Liver (tissue), 9 donors: ENCODE data around the gene CCDC172. TPM values are rescaled to one million over a fixed set of nuclear protein-coding genes. Genes with fewer than 3 reads are reported as not detected.

Source experiments
- DNase-seq: peaks from one replicate; pipeline ENCODE4 v3.0.0-alpha.2; 2017; ENCODE audit warnings: low spot score
- H3K27ac ChIP-seq, 2 donors: one replicate each; pipeline ENCODE4 v1.7.0; 2013; ENCODE audit warnings: inconsistent platforms in 2 of 2, low read length in 2 of 2, control low read depth in 1 of 2, low read depth in 1 of 2, mild to moderate bottlenecking in 1 of 2
- H3K27me3 ChIP-seq, 4 donors: one replicate each; pipeline versions ENCODE4 v1.6.1 to v1.7.0; 2013; ENCODE audit warnings: low read length in 3 of 4, inconsistent platforms in 1 of 4, mild to moderate bottlenecking in 1 of 4, moderate library complexity in 1 of 4; ENCODE audit not compliant: control insufficient read depth in 4 of 4, insufficient read depth in 4 of 4
- H3K36me3 ChIP-seq, 4 donors: one replicate each; pipeline versions ENCODE4 v1.6.1 to v1.7.0; 2013; ENCODE audit warnings: low read length in 3 of 4, mild to moderate bottlenecking in 3 of 4, low read depth in 1 of 4, moderate library complexity in 1 of 4; ENCODE audit not compliant: control insufficient read depth in 4 of 4, insufficient read depth in 3 of 4
- H3K4me1 ChIP-seq, 4 donors: one replicate each; pipeline versions ENCODE4 v1.6.1 to v1.7.0; 2013; ENCODE audit warnings: low read length in 3 of 4, mild to moderate bottlenecking in 3 of 4, moderate library complexity in 1 of 4; ENCODE audit not compliant: control insufficient read depth in 4 of 4, insufficient read depth in 4 of 4
- H3K4me3 ChIP-seq, 3 donors: one replicate each; pipeline versions ENCODE4 v1.6.1 to v1.7.0; 2013; ENCODE audit warnings: low read length in 3 of 3, control low read depth in 1 of 3, low read depth in 1 of 3, mild to moderate bottlenecking in 1 of 3
- H3K9ac ChIP-seq, 2 donors: one replicate each; pipeline ENCODE4 v1.7.0; 2013; ENCODE audit warnings: low read length in 2 of 2, mild to moderate bottlenecking in 2 of 2, moderate library complexity in 2 of 2, control low read depth in 1 of 2, low read depth in 1 of 2
- H3K9me3 ChIP-seq, 4 donors: one replicate each; pipeline versions ENCODE4 v1.6.1 to v1.7.0; 2013; ENCODE audit warnings: low read length in 3 of 4; ENCODE audit not compliant: control insufficient read depth in 4 of 4
- EGR1 ChIP-seq, 2 donors: IDR thresholded peaks; 2 replicates each; pipeline ENCODE4 v1.6.1; 2016 to 2018; ENCODE audit warnings: antibody characterized with exemption in 2 of 2, low read depth in 2 of 2
- FOXA1 ChIP-seq: IDR thresholded peaks from 2 replicates; pipeline ENCODE4 v1.6.1; 2016; ENCODE audit warnings: antibody characterized with exemption
- FOXA2 ChIP-seq: IDR thresholded peaks from 2 replicates; pipeline ENCODE4 v1.6.1; 2016; ENCODE audit warnings: antibody characterized with exemption
- GABPA ChIP-seq, 2 donors: IDR thresholded peaks in 1 of 2; conservative IDR thresholded peaks in 1 of 2; 2 replicates each; pipeline ENCODE4 v1.6.1; 2016; ENCODE audit warnings: antibody characterized with exemption in 2 of 2, mild to moderate bottlenecking in 1 of 2, moderate library complexity in 1 of 2
- HNF4A ChIP-seq, 2 donors: conservative IDR thresholded peaks; 2 replicates each; pipeline ENCODE4 v1.6.1; 2016; ENCODE audit warnings: antibody characterized with exemption in 2 of 2, mild to moderate bottlenecking in 2 of 2
- HNF4G ChIP-seq: IDR thresholded peaks from 2 replicates; pipeline ENCODE4 v1.6.1; 2016; ENCODE audit warnings: antibody characterized with exemption
- JUND ChIP-seq, 2 donors: IDR thresholded peaks; 2 replicates each; pipeline ENCODE4 v1.6.1; 2016; ENCODE audit warnings: antibody characterized with exemption in 2 of 2
- NR2F2 ChIP-seq: IDR thresholded peaks from 2 replicates; pipeline ENCODE4 v1.6.1; 2016; ENCODE audit warnings: antibody characterized with exemption
- RAD21 ChIP-seq, 2 donors: IDR thresholded peaks; 2 replicates each; pipeline ENCODE4 v1.6.1; 2016; ENCODE audit warnings: antibody characterized with exemption in 2 of 2, mild to moderate bottlenecking in 2 of 2
- RXRA ChIP-seq, 2 donors: IDR thresholded peaks; 2 replicates each; pipeline ENCODE4 v1.6.1; 2017 to 2018; ENCODE audit warnings: antibody characterized with exemption in 2 of 2, mild to moderate bottlenecking in 1 of 2
- SP1 ChIP-seq: IDR thresholded peaks from 2 replicates; pipeline ENCODE4 v1.6.1; 2018; ENCODE audit warnings: antibody characterized with exemption, mild to moderate bottlenecking
- TAF1 ChIP-seq: conservative IDR thresholded peaks from 2 replicates; pipeline ENCODE4 v1.6.1; 2016; ENCODE audit warnings: antibody characterized with exemption, mild to moderate bottlenecking
- YY1 ChIP-seq: IDR thresholded peaks from 2 replicates; pipeline ENCODE4 v1.6.1; 2016; ENCODE audit warnings: antibody characterized with exemption, mild to moderate bottlenecking
- WGBS: extraction: QIAGEN DNeasy Blood & Tissue Kit; methylation state at CpG from one replicate; pipeline ENCODE4 v1.1.7; 2013; 5-methylcytosine and 5-hydroxymethylcytosine counted together
- polyA plus RNA-seq, 2 donors: library from polyadenylated mRNA; stranded (reverse) in 1 of 2; unstranded in 1 of 2; fragments of 200-250 nt in 1 of 2; fragments of >200 nt in 1 of 2; fragmentation: Nextera tagmentation in 1 of 2; extraction: Ambion mirVana in 1 of 2; gene quantifications; one replicate each; pipeline versions ENCODE4 v1.2.1 to v1.2.3, GENCODE V29; 2013 to 2015
- total RNA-seq, 2 donors: library from RNA; depleted of rRNA; stranded (reverse); fragments of >200 nt; gene quantifications; one replicate each; pipeline ENCODE4 v1.2.3, GENCODE V29; 2014
- TF ChIP-seq, protein P1 (sequence below): IDR thresholded peaks from 2 replicates; pipeline ENCODE4 v1.6.1; 2016; ENCODE audit warnings: antibody characterized with exemption
- TF ChIP-seq, protein P2 (sequence below): IDR thresholded peaks from 2 replicates; pipeline ENCODE4 v1.6.1; 2016; ENCODE audit warnings: antibody characterized with exemption
- TF ChIP-seq, protein P3 (sequence below): IDR thresholded peaks from 2 replicates; pipeline ENCODE4 v1.6.1; 2016; ENCODE audit warnings: antibody characterized with exemption, mild to moderate bottlenecking
- TF ChIP-seq, protein P4 (sequence below): IDR thresholded peaks from 2 replicates; pipeline ENCODE4 v1.6.1; 2016; ENCODE audit warnings: antibody characterized with exemption
- TF ChIP-seq, protein P5 (sequence below): fragments of 150-350 bp; IDR thresholded peaks from 2 replicates; pipeline ENCODE4 v1.5.1; 2017; ENCODE audit warnings: improper control_type of control experiment, low read depth, low read length; ENCODE audit not compliant: missing input control
- donor health status: healthy.
- donor health status: healthy.
- donor health status: healthy.
- donor health status: healthy.
- donor health status: healthy.

Gene CCDC172
- total and polyA plus RNA-seq, 4 donors = not detected

DNA sequence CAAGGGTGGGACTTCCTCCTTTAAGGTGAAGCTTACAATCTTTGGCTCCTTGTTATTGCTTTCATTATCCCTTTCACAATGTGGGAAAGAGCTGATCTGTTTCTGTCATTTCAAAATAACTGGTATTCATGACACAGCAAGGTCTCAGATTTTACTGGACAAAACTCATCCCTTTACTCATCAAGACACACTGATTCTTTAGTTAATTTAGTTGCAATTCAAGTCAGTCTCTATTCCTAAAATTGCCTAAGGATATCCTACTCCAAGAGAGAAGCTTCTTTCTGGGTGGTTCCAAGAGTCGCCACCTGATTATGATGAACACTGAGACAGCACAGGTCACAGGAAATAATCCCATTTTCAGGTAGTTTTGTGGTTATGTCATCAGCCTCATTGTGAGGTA is 97.6 kb downstream of the CCDC172 start:
- Histone ChIP-seq H3K27me3 (no peaks in the 10 kb centered on the region), H3K27ac (no peak overlapping the region), H3K4me3 (no peak overlapping the region), H3K9ac (no peak overlapping the region), H3K9me3 (no peaks in the 10 kb centered on the region), H3K36me3 (no peaks in the 10 kb centered on the region), H3K4me1 (no peaks in the 10 kb centered on the region)
- WGBS = 97% methylated on average over 1 of the region's 1 CpG
- DNase-seq = no peak
- no peak for TF ChIP-seq RAD21 (IDR thresholded peaks at IDR 0.05)
- no peak for TF ChIP-seq RXRA (IDR thresholded peaks at IDR 0.05)
- TF ChIP-seq, protein P1, sequence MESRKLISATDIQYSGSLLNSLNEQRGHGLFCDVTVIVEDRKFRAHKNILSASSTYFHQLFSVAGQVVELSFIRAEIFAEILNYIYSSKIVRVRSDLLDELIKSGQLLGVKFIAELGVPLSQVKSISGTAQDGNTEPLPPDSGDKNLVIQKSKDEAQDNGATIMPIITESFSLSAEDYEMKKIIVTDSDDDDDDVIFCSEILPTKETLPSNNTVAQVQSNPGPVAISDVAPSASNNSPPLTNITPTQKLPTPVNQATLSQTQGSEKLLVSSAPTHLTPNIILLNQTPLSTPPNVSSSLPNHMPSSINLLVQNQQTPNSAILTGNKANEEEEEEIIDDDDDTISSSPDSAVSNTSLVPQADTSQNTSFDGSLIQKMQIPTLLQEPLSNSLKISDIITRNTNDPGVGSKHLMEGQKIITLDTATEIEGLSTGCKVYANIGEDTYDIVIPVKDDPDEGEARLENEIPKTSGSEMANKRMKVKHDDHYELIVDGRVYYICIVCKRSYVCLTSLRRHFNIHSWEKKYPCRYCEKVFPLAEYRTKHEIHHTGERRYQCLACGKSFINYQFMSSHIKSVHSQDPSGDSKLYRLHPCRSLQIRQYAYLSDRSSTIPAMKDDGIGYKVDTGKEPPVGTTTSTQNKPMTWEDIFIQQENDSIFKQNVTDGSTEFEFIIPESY = no peak
- no peak for TF ChIP-seq NR2F2
- TF ChIP-seq EGR1 (IDR thresholded peaks at IDR 0.05; ENCODE audit: low read depth in 2 of 2) = no peak
- TF ChIP-seq FOXA2 = no peak
- no peak for TF ChIP-seq FOXA1
- TF ChIP-seq HNF4G = no peak
- no peak for TF ChIP-seq GABPA (IDR thresholded peaks at IDR 0.05 in 1 of 2, conservative IDR thresholded peaks at IDR 0.05 in 1 of 2)
- no peak for TF ChIP-seq TAF1
- TF ChIP-seq, protein P2, sequence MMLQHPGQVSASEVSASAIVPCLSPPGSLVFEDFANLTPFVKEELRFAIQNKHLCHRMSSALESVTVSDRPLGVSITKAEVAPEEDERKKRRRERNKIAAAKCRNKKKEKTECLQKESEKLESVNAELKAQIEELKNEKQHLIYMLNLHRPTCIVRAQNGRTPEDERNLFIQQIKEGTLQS = no peak
- no peak for TF ChIP-seq JUND (IDR thresholded peaks at IDR 0.05)
- TF ChIP-seq YY1 = no peak
- TF ChIP-seq SP1 = no peak
- TF ChIP-seq, protein P3, sequence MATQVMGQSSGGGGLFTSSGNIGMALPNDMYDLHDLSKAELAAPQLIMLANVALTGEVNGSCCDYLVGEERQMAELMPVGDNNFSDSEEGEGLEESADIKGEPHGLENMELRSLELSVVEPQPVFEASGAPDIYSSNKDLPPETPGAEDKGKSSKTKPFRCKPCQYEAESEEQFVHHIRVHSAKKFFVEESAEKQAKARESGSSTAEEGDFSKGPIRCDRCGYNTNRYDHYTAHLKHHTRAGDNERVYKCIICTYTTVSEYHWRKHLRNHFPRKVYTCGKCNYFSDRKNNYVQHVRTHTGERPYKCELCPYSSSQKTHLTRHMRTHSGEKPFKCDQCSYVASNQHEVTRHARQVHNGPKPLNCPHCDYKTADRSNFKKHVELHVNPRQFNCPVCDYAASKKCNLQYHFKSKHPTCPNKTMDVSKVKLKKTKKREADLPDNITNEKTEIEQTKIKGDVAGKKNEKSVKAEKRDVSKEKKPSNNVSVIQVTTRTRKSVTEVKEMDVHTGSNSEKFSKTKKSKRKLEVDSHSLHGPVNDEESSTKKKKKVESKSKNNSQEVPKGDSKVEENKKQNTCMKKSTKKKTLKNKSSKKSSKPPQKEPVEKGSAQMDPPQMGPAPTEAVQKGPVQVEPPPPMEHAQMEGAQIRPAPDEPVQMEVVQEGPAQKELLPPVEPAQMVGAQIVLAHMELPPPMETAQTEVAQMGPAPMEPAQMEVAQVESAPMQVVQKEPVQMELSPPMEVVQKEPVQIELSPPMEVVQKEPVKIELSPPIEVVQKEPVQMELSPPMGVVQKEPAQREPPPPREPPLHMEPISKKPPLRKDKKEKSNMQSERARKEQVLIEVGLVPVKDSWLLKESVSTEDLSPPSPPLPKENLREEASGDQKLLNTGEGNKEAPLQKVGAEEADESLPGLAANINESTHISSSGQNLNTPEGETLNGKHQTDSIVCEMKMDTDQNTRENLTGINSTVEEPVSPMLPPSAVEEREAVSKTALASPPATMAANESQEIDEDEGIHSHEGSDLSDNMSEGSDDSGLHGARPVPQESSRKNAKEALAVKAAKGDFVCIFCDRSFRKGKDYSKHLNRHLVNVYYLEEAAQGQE = no peak
- TF ChIP-seq, protein P4, sequence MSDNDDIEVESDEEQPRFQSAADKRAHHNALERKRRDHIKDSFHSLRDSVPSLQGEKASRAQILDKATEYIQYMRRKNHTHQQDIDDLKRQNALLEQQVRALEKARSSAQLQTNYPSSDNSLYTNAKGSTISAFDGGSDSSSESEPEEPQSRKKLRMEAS = no peak
- TF ChIP-seq, protein P5, sequence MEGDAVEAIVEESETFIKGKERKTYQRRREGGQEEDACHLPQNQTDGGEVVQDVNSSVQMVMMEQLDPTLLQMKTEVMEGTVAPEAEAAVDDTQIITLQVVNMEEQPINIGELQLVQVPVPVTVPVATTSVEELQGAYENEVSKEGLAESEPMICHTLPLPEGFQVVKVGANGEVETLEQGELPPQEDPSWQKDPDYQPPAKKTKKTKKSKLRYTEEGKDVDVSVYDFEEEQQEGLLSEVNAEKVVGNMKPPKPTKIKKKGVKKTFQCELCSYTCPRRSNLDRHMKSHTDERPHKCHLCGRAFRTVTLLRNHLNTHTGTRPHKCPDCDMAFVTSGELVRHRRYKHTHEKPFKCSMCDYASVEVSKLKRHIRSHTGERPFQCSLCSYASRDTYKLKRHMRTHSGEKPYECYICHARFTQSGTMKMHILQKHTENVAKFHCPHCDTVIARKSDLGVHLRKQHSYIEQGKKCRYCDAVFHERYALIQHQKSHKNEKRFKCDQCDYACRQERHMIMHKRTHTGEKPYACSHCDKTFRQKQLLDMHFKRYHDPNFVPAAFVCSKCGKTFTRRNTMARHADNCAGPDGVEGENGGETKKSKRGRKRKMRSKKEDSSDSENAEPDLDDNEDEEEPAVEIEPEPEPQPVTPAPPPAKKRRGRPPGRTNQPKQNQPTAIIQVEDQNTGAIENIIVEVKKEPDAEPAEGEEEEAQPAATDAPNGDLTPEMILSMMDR = no peak

DNA sequence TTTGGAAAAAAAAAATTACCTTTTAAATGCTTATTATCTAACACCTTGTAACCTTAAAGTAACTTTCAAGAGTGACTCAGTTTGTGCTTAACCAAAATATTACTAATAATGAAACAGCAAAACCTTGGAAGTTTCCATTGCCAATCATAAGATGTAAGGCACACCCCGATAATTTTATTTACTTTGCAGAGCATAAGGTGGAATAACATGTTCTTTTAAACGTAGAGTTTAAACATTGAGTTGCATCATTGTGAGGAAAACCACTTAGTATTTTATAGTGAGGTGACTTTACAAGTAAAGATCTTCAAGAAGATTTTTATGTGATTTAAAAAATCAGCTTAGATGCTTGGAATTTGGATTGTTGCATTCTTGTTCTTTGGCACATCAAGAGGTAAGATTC is 103.4 kb downstream of the CCDC172 start, which contains the start of gene PNLIPRP3:
Gene PNLIPRP3, plus strand, starts transcription at position 177 of the 400 bp plus-strand sequence. Its CDS starts 166 bp downstream, at position 343.
- 32% methylated on average over 2 of the region's 2 CpGs for WGBS
- H3K36me3 ChIP-seq = no peaks in the 10 kb centered on the region
- H3K4me3 ChIP-seq = no peak within 1 kb of the TSS
- H3K27ac ChIP-seq = no peak within 1 kb of the TSS
- no peaks in the 10 kb centered on the region for H3K27me3 ChIP-seq
- no peaks in the 10 kb centered on the region for H3K9me3 ChIP-seq
- peaks cover 0 to 18% (median 15%) of the 10 kb centered on the region in 4 donors for H3K4me1 ChIP-seq
- DNase-seq = no peak
- H3K9ac ChIP-seq = no peak within 1 kb of the TSS
- no peak for TF ChIP-seq TAF1
- TF ChIP-seq RAD21 (IDR thresholded peaks at IDR 0.05) = no peak
- TF ChIP-seq HNF4G = no peak
- no peak for TF ChIP-seq HNF4A (conservative IDR thresholded peaks at IDR 0.05)
- no peak for TF ChIP-seq FOXA1
- no peak for TF ChIP-seq NR2F2
- no peak for TF ChIP-seq EGR1 (IDR thresholded peaks at IDR 0.05; ENCODE audit: low read depth in 2 of 2)
- TF ChIP-seq YY1 = no peak
- TF ChIP-seq GABPA (IDR thresholded peaks at IDR 0.05 in 1 of 2, conservative IDR thresholded peaks at IDR 0.05 in 1 of 2) = no peak
- TF ChIP-seq, protein P3 = no peak
- TF ChIP-seq, protein P1 = no peak
- TF ChIP-seq, protein P4 = no peak
- TF ChIP-seq JUND (IDR thresholded peaks at IDR 0.05) = no peak
